Dendritic cell treated with granulocyte-macrophage colony-stimulating factor and Interleukin-4, amounts not matched to agents 40 ng/mL and 50 ng/mL, for 4 days (primary cell): ENCODE data around the gene SPEG.

Experiments used
- H3K27ac Mint-ChIP-seq: one replicate; pipeline ENCODE4 v1.8.0; 2022; ENCODE audit warnings: mild to moderate bottlenecking, mixed read lengths
- H3K27me3 Mint-ChIP-seq: one replicate; pipeline ENCODE4 v1.8.0; 2022; ENCODE audit warnings: mild to moderate bottlenecking, mixed read lengths
- H3K36me3 Mint-ChIP-seq: one replicate; pipeline ENCODE4 v1.8.0; 2022; ENCODE audit warnings: low read depth, mixed read lengths
- H3K4me1 Mint-ChIP-seq: one replicate; pipeline ENCODE4 v1.8.0; 2022; ENCODE audit warnings: low read depth, mixed read lengths
- H3K4me3 Mint-ChIP-seq: one replicate; pipeline ENCODE4 v1.8.0; 2022; ENCODE audit warnings: mild to moderate bottlenecking, moderate library complexity, mixed read lengths
- H3K9me3 Mint-ChIP-seq: one replicate; pipeline ENCODE4 v1.8.0; 2022; ENCODE audit warnings: mixed read lengths
- intact Hi-C: fragments of 100-400 bp; cut with micrococcal nuclease; formaldehyde crosslinking; loops from one replicate; pipeline ENCODE4 v1.15.0; 2022

Gene SPEG

GRCh38 chr2:219531639-219532377 lies 97.2 kb downstream of the SPEG start:
- intact Hi-C loops, result loop anchor here (2.0 kb wide), 1 partner anchor 129 kb away; no protein-coding TSS in a partner anchor
- no peaks in the 10 kb centered on the region for H3K9me3 Mint-ChIP-seq
- peaks cover 6% of the 10 kb centered on the region for H3K4me1 Mint-ChIP-seq
- peaks cover 69% of the 10 kb centered on the region for H3K27me3 Mint-ChIP-seq
- H3K4me3 Mint-ChIP-seq, result no peak overlapping the region
- no peak overlapping the region for H3K27ac Mint-ChIP-seq
- no peaks in the 10 kb centered on the region for H3K36me3 Mint-ChIP-seq

DNA sequence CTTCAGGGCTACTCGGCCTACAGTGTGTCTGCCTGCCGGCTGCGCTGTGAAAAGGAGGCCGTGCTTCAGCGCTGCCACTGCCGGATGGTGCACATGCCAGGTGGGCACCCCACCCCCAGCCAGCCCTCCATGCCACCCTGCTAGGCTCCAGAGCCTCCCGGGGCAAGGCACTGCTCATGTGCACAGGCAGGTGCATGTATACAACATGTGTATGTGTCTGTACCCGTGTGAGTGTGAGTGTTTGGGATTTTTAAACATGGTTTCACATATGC lies 97.7 kb downstream of the SPEG start:
- Mint-ChIP-seq H3K27me3 (peaks cover 69% of the 10 kb centered on the region), H3K36me3 (no peaks in the 10 kb centered on the region)
- intact Hi-C loops, result no loop called here

DNA sequence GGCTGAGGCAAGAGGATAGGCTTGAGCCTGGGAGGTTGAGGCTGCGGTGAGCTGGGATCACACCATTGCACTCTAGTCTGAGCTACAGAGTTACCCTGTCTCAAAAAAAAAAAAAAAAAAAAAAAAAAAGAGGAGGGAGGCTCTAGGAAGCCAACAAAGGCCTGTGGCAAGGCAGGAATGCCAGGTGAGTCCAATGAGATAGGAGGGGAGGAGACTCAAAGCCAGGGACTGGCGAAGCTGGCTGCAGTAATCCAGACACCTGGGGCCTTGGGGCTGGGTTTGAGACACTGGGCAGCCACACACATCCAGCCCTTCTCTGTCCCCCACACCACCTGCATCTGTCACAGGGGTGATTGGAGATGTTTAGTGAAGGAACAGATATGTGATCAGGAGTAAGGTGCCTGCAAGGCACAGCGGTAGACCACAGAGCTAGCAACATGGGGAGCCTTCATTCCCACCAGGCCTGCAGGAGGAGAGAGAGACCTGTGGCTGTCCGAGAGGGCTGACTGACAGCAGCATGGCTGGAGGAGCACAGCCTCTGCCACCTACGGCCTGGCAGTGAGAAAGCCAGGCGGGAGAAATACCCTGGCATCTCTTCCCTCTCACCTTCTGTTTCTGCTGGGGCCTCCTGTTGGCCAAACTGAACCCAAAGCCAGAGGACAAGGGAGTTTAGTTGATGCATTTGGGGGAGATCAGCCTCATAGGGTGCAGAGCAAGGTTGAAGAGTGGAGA lies 99.5 kb downstream of the SPEG start:
- H3K4me1 Mint-ChIP-seq, result peaks cover 6% of the 10 kb centered on the region
- intact Hi-C loops, result no loop called here

More for the DNA sequence above, 97.7 kb downstream of the SPEG start:
- no peak overlapping the region for H3K4me3 Mint-ChIP-seq
- H3K9me3 Mint-ChIP-seq, result no peaks in the 10 kb centered on the region
- no peak overlapping the region for H3K27ac Mint-ChIP-seq
- H3K4me1 Mint-ChIP-seq, result peaks cover 6% of the 10 kb centered on the region

GRCh38 chr2:219536425-219536824 lies 101.8 kb downstream of the SPEG start:
- intact Hi-C loops, result no loop called here
- no peak overlapping the region for H3K27ac Mint-ChIP-seq
- H3K27me3 Mint-ChIP-seq, result peaks cover 51% of the 10 kb centered on the region
- H3K9me3 Mint-ChIP-seq, result no peaks in the 10 kb centered on the region
- no peaks in the 10 kb centered on the region for H3K4me1 Mint-ChIP-seq
- H3K36me3 Mint-ChIP-seq, result no peaks in the 10 kb centered on the region
- no peak overlapping the region for H3K4me3 Mint-ChIP-seq

More for the DNA sequence above, 99.5 kb downstream of the SPEG start:
- Mint-ChIP-seq H3K36me3 (no peaks in the 10 kb centered on the region), H3K9me3 (no peaks in the 10 kb centered on the region), H3K27ac (no peak overlapping the region), H3K4me3 (no peak overlapping the region), H3K27me3 (peaks cover 59% of the 10 kb centered on the region)

- Mint-ChIP-seq H3K4me1 (no peaks in the 10 kb centered on the region), H3K27me3 (peaks cover 52% of the 10 kb centered on the region), H3K36me3 (no peaks in the 10 kb centered on the region), H3K9me3 (no peaks in the 10 kb centered on the region), H3K4me3 (no peak overlapping the region), H3K27ac (no peak overlapping the region)
- intact Hi-C loops, result no loop called here
These were observed 102.3 kb downstream of the SPEG start for GRCh38 chr2:219536967-219537366.

DNA sequence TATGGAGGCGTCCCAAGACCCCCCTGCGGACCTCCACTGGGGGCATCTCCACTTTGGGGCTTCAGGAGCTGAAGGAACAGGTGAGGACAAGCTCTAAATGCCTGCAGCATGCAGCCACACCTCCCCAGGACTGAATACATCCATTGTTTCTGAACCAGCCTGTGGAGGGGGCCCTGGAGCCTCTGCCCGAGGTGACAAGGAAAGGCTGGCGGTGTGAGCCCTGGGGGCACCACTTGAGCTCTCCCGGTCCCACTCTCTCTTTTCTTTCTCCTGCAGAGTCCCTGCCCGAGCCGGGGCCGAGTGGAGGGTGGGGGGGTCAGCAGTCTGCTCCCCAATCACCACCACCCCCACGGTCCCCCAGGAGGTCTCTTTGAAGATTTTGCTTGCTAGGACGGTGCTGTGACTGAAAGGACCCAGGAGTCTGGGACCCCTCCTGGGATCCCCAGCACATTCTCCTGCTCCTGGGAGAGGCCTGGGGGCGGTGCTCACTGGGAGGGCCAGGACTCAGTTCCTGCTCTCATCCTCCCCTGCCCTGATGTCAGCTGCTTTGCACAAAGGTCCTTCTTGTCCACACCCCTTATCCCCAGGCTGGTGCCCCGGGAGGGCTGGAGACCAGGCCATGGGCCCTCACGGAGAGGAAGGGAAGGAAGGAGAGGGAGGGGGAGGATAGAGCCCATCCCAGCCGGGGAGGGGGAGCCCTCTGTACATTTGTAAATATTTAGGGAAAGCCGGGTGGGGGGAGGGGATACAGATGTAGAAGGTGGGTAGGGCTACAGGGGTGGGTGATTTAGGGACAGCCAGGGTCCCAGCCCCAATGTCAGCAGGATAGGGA lies 103.2 kb downstream of the SPEG start:
- no peak overlapping the region for H3K4me3 Mint-ChIP-seq
- no peaks in the 10 kb centered on the region for H3K36me3 Mint-ChIP-seq
- intact Hi-C loops, result no loop called here
- no peaks in the 10 kb centered on the region for H3K9me3 Mint-ChIP-seq
- no peak overlapping the region for H3K27ac Mint-ChIP-seq
- H3K4me1 Mint-ChIP-seq, result no peaks in the 10 kb centered on the region
- peaks cover 56% of the 10 kb centered on the region for H3K27me3 Mint-ChIP-seq

DNA sequence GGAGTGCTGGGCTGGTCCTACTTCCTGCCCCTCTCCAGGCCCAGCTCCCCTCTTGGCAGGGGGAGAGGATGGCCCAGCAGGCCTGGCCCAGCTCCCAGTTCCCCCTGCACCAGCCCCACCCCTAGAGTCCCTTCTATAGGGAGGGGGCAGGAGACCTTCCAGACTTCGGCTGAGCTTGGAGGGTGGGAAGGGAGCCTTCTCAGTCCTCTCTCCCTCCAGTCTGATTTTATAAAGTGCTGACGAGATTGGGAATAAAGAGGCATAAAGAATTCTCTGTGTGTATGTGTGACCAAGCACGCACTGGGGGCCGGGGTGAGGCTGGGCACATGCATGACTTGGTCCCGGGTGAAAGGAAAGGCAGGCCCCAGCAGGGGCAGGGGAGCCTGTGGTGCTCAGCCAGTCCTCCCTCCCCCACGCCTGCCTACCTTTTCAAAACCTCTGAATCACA lies 103.9 kb downstream of the SPEG start:
- H3K9me3 Mint-ChIP-seq, result no peaks in the 10 kb centered on the region
- no peak overlapping the region for H3K4me3 Mint-ChIP-seq
- H3K27ac Mint-ChIP-seq, result no peak overlapping the region
- H3K27me3 Mint-ChIP-seq, result peaks cover 54% of the 10 kb centered on the region
- intact Hi-C loops, result no loop called here
- H3K4me1 Mint-ChIP-seq, result no peaks in the 10 kb centered on the region
- H3K36me3 Mint-ChIP-seq, result no peaks in the 10 kb centered on the region

GRCh38 chr2:219538956-219539788 lies 104.5 kb downstream of the SPEG start:
- intact Hi-C loops, result no loop called here
- no peak overlapping the region for H3K4me3 Mint-ChIP-seq
- H3K9me3 Mint-ChIP-seq, result no peaks in the 10 kb centered on the region
- H3K27me3 Mint-ChIP-seq, result peaks cover 57% of the 10 kb centered on the region
- H3K4me1 Mint-ChIP-seq, result peaks cover 1% of the 10 kb centered on the region
- no peak overlapping the region for H3K27ac Mint-ChIP-seq
- no peaks in the 10 kb centered on the region for H3K36me3 Mint-ChIP-seq

- intact Hi-C loops, result no loop called here
- H3K9me3 Mint-ChIP-seq, result no peaks in the 10 kb centered on the region
- no peaks in the 10 kb centered on the region for H3K36me3 Mint-ChIP-seq
- peaks cover 9% of the 10 kb centered on the region for H3K4me1 Mint-ChIP-seq
- no peak overlapping the region for H3K27ac Mint-ChIP-seq
- H3K4me3 Mint-ChIP-seq, result no peak overlapping the region
- H3K27me3 Mint-ChIP-seq, result peaks cover 64% of the 10 kb centered on the region
These were observed 105.5 kb downstream of the SPEG start for GRCh38 chr2:219539926-219540678.

GRCh38 chr2:219540784-219541504 lies 106.3 kb downstream of the SPEG start:
- no peak overlapping the region for H3K27ac Mint-ChIP-seq
- H3K9me3 Mint-ChIP-seq, result no peaks in the 10 kb centered on the region
- peaks cover 9% of the 10 kb centered on the region for H3K4me1 Mint-ChIP-seq
- intact Hi-C loops, result loop anchor here (1.0 kb wide), 2 partner anchors 101 to 148 kb away; no protein-coding TSS in a partner anchor
- H3K27me3 Mint-ChIP-seq, result peaks cover 72% of the 10 kb centered on the region
- H3K4me3 Mint-ChIP-seq, result no peak overlapping the region
- no peaks in the 10 kb centered on the region for H3K36me3 Mint-ChIP-seq

GRCh38 chr2:219541611-219542180 lies 107.1 kb downstream of the SPEG start:
- peaks cover 74% of the 10 kb centered on the region for H3K27me3 Mint-ChIP-seq
- no peaks in the 10 kb centered on the region for H3K36me3 Mint-ChIP-seq
- H3K27ac Mint-ChIP-seq, result no peak overlapping the region
- H3K4me3 Mint-ChIP-seq, result peak overlapping the region; percentile 54
- H3K9me3 Mint-ChIP-seq, result no peaks in the 10 kb centered on the region
- intact Hi-C loops, result loop anchor here (1.0 kb wide), 2 partner anchors 101 to 148 kb away; no protein-coding TSS in a partner anchor
- peaks cover 9% of the 10 kb centered on the region for H3K4me1 Mint-ChIP-seq

- peaks cover 76% of the 10 kb centered on the region for H3K27me3 Mint-ChIP-seq
- no peaks in the 10 kb centered on the region for H3K9me3 Mint-ChIP-seq
- H3K27ac Mint-ChIP-seq, result peak overlapping the region; percentile 39
- intact Hi-C loops, result no loop called here
- no peaks in the 10 kb centered on the region for H3K36me3 Mint-ChIP-seq
- H3K4me3 Mint-ChIP-seq, result peak overlapping the region; percentile 48
- peaks cover 9% of the 10 kb centered on the region for H3K4me1 Mint-ChIP-seq
These were observed 108.4 kb downstream of the SPEG start for GRCh38 chr2:219542931-219543595.
